Lung (tissue), 12 donors: ENCODE measurements around the gene PCID2. TPM values are rescaled to one million over a fixed set of nuclear protein-coding genes. Genes with fewer than 3 reads are reported as not detected.

Experiments used
- ATAC-seq: fragments of 200-7000 bp; cut with Tn5 transposase; one replicate; pipeline ENCODE4 v1.9.1; 2020; ENCODE audit warnings: moderate number of reproducible peaks; ENCODE audit not compliant: insufficient read depth, low FRiP score
- DNase-seq, 3 donors: peaks; one replicate each; pipeline ENCODE4 v3.0.0-alpha.2; 2013 to 2017
- H3K27ac ChIP-seq, 2 donors: one replicate each; pipeline ENCODE4 v1.5.1; 2013; ENCODE audit warnings: mild to moderate bottlenecking in 2 of 2, moderate library complexity in 2 of 2, control low read depth in 1 of 2, inconsistent platforms in 1 of 2, low read depth in 1 of 2, low read length in 1 of 2
- H3K27me3 ChIP-seq, 3 donors: one replicate each; pipeline ENCODE4 v1.5.1; 2013; ENCODE audit warnings: low read length in 2 of 3; ENCODE audit not compliant: control insufficient read depth in 3 of 3, insufficient read depth in 3 of 3
- H3K36me3 ChIP-seq, 4 donors: one replicate each; pipeline ENCODE4 v1.5.1; 2013; ENCODE audit warnings: low read length in 4 of 4, mild to moderate bottlenecking in 1 of 4, moderate library complexity in 1 of 4; ENCODE audit not compliant: control insufficient read depth in 4 of 4, insufficient read depth in 4 of 4
- H3K4me1 ChIP-seq, 5 donors: one replicate each; pipeline ENCODE4 v1.5.1; 2013; ENCODE audit warnings: low read length in 5 of 5, mild to moderate bottlenecking in 2 of 5, moderate library complexity in 1 of 5; ENCODE audit not compliant: control insufficient read depth in 5 of 5, insufficient read depth in 5 of 5
- H3K4me3 ChIP-seq: one replicate; pipeline ENCODE4 v1.5.1; 2013; ENCODE audit warnings: mild to moderate bottlenecking, control low read depth, moderate library complexity
- H3K9ac ChIP-seq, 2 donors: one replicate each; pipeline ENCODE4 v1.5.1; 2013; ENCODE audit warnings: low read length in 2 of 2, control low read depth in 1 of 2; ENCODE audit not compliant: insufficient read depth in 1 of 2
- H3K9me3 ChIP-seq, 4 donors: one replicate each; pipeline ENCODE4 v1.5.1; 2013; ENCODE audit warnings: low read length in 3 of 4, mild to moderate bottlenecking in 1 of 4, moderate library complexity in 1 of 4; ENCODE audit not compliant: control insufficient read depth in 4 of 4, insufficient read depth in 3 of 4
- CTCF ChIP-seq: IDR thresholded peaks from 2 replicates; pipeline ENCODE4 v1.5.1; 2012; ENCODE audit warnings: mild to moderate bottlenecking; ENCODE audit errors: control extremely low read depth, extremely low read depth
- WGBS, 2 donors: extraction: QIAGEN DNeasy Blood & Tissue Kit; methylation state at CpG; one replicate each; pipeline ENCODE4 v1.1.7; 2013; 5-methylcytosine and 5-hydroxymethylcytosine counted together
- polyA plus RNA-seq, 2 donors: library from polyadenylated mRNA; stranded (reverse); fragments of 200-250 nt; gene quantifications; one replicate each; pipeline ENCODE4 v1.2.1, GENCODE V29; 2013
- total RNA-seq, 2 donors: library from RNA; depleted of rRNA in 1 of 2; stranded (reverse); fragments of >200 nt in 1 of 2; gene quantifications; one replicate each; pipeline ENCODE4 v1.2.1, GENCODE V29; 2014 to 2021
- donor health status: control.
- donor health status: control.
- donor health status: Bipolar disorder and iron deficiency.
- donor health status: healthy.
- donor health status: DM: yes; HTN: yes; CAD: no.

PCID2 gene
- total and polyA plus RNA-seq, 4 donors, result 31.5 to 86.2 (median 37.3) TPM

GRCh38 chr13:113184568-113185440, 23.7 kb downstream of the PCID2 start:
- DNase-seq (no peak), ATAC-seq (no peak)
- H3K27ac ChIP-seq, result no peak overlapping the region
- peaks cover 0 to 1% (median 0%) of the 10 kb centered on the region in 5 donors for H3K4me1 ChIP-seq
- no peak overlapping the region for H3K9ac ChIP-seq
- no peak overlapping the region for H3K4me3 ChIP-seq
- 70 to 82% methylated on average over 22 of the region's 22 CpGs for WGBS, 2 donors
- no peaks in the 10 kb centered on the region for H3K27me3 ChIP-seq
- no peak for TF ChIP-seq CTCF
- H3K36me3 ChIP-seq, result peaks cover 18 to 42% (median 29%) of the 10 kb centered on the region in 4 donors
- no peaks in the 10 kb centered on the region for H3K9me3 ChIP-seq

GRCh38 chr13:113183450-113184129, 24.9 kb downstream of the PCID2 start:
- WGBS, 2 donors, result 89 to 92% methylated on average over 14 of the region's 14 CpGs
- no peak overlapping the region for H3K4me3 ChIP-seq
- H3K27ac ChIP-seq, result no peak overlapping the region
- H3K9ac ChIP-seq, result no peak overlapping the region
- H3K27me3 ChIP-seq, result no peaks in the 10 kb centered on the region
- no peak for TF ChIP-seq CTCF
- H3K36me3 ChIP-seq, result peaks cover 12 to 52% (median 34%) of the 10 kb centered on the region in 4 donors
- H3K4me1 ChIP-seq, result peaks cover 0 to 4% (median 0%) of the 10 kb centered on the region in 5 donors
- H3K9me3 ChIP-seq, result no peaks in the 10 kb centered on the region
- DNase-seq, result no peak
- no peak for ATAC-seq

DNA sequence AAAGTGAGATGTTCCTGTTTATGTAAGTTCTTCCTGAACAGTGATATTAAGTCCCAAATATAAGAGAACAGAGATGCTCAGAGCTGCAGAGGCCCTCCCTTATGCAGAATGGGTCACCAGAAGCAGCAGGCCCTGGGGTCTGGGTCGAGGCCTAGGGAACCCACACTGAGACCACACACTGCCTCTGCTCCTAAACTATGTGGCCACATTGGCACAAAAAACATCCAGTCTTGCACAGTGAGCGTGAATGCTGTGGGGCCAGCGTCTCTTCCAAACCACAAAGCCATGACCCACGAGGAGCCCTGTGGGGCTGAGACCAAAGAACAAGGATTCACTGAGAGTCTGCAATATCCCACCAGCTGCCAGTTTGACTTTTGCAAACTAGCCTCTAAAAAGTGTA, 26.4 kb downstream of the PCID2 start:
- Histone ChIP-seq H3K4me3 (no peak overlapping the region), H3K27ac (no peak overlapping the region), H3K9me3 (no peaks in the 10 kb centered on the region), H3K36me3 (peaks cover 9 to 49% (median 29%) of the 10 kb centered on the region in 4 donors), H3K9ac (no peak overlapping the region), H3K4me1 (peaks cover 0 to 4% (median 0%) of the 10 kb centered on the region in 5 donors), H3K27me3 (no peaks in the 10 kb centered on the region)
- no peak for TF ChIP-seq CTCF
- no peak for DNase-seq
- no peak for ATAC-seq
- 86 to 91% methylated on average over 4 of the region's 4 CpGs for WGBS, 2 donors
